Adrenal gland (tissue), 12 donors: Measurements from ENCODE around the gene NLRX1. TPM values are rescaled to one million over a fixed set of nuclear protein-coding genes. Genes with fewer than 3 reads are reported as not detected.
"Not testable (repeated sequence)": the region's sequence is repeated elsewhere in the genome, so short reads cannot be mapped to it uniquely, and the experiment has no call there.

Experiments used
- DNase-seq, 7 donors: peaks; one replicate each; pipeline ENCODE4 v3.0.0-alpha.2; 2019 to 2020
- H3K27ac ChIP-seq, 5 donors: fragments of 200-600 bp; sonication (generic) in 4 of 5; 1 replicate in 3 of 5; 2 replicates in 2 of 5; pipeline versions ENCODE4 v1.5.1 to v1.8.0; 2016 to 2020; ENCODE audit warnings: mild to moderate bottlenecking in 1 of 5
- H3K27me3 ChIP-seq: fragments of 200-600 bp; 2 replicates; pipeline ENCODE4 v1.8.0; 2021
- H3K36me3 ChIP-seq, 2 donors: fragments of 200-600 bp; replicated peaks in 1 of 2; 1 replicate in 1 of 2; 2 replicates in 1 of 2; pipeline versions ENCODE4 v1.5.1 to v1.8.0; 2018 to 2022
- H3K4me1 ChIP-seq, 2 donors: fragments of 200-600 bp; replicated peaks in 1 of 2; 1 replicate in 1 of 2; 2 replicates in 1 of 2; pipeline versions ENCODE4 v1.5.1 to v1.8.0; 2018 to 2021
- H3K4me3 ChIP-seq, 4 donors: fragments of 200-600 bp; sonication (generic) in 3 of 4; one replicate each; pipeline ENCODE4 v1.5.1; 2016 to 2018
- H3K9me3 ChIP-seq, 3 donors: fragments of 200-600 bp; sonication (generic) in 1 of 3; replicated peaks in 1 of 3; 1 replicate in 2 of 3; 2 replicates in 1 of 3; pipeline versions ENCODE4 v1.5.1 to v1.8.0; 2016 to 2021
- CTCF ChIP-seq, 6 experiments: fragments of 450-650 bp in 4 of 6; fragments of 200-600 bp in 2 of 6; sonication (generic) in 1 of 6; IDR thresholded peaks; 1 replicate in 5 of 6; 2 replicates in 1 of 6; pipeline versions ENCODE4 v1.5.1 to v1.8.0; 2016 to 2021; ENCODE audit warnings: antibody characterized with exemption in 6 of 6, mild to moderate bottlenecking in 2 of 6, moderate library complexity in 1 of 6
- POLR2A ChIP-seq, 2 donors: fragments of 450-650 bp; IDR thresholded peaks; one replicate each; pipeline ENCODE4 v1.6.1; 2017; ENCODE audit warnings: antibody characterized with exemption in 2 of 2, mild to moderate bottlenecking in 2 of 2, moderate library complexity in 1 of 2
- WGBS, 4 donors: extraction: QIAGEN DNeasy Blood & Tissue Kit in 2 of 4; methylation state at CpG; one replicate each; pipeline versions ENCODE4 v1.1.5 to v1.1.7; 2013 to 2017; 5-methylcytosine and 5-hydroxymethylcytosine counted together
- intact Hi-C, 2 donors: fragments of 100-400 bp; cut with DNase I; formaldehyde crosslinking; loops; one replicate each; pipeline versions ENCODE4 v1.14.1 to v1.15.0; 2022 to 2023
- polyA plus RNA-seq, 3 donors: library from polyadenylated mRNA; stranded (reverse); fragments of 200-250 nt in 2 of 3; fragments of 350-450 nt in 1 of 3; fragmentation: Illumina TruSeq in 1 of 3; extraction: RNeasy Lipid Tissue Mini Kit (QIAGEN cat#74804) in 1 of 3; gene quantifications; one replicate each; pipeline ENCODE4 v1.2.3, GENCODE V29; 2013 to 2014
- total RNA-seq, 9 donors: library from RNA; depleted of rRNA in 4 of 9; stranded (reverse); fragments of >200 nt in 4 of 9; fragments of 120-200 nt in 1 of 9; fragmentation: NEBNext Ultra II Directional in 1 of 9; extraction: Animal tissue kit (Norgen Biotek cat#: 25700) in 1 of 9; gene quantifications; one replicate each; pipeline versions ENCODE4 v1.1.0 to v1.2.4, GENCODE V29; 2013 to 2023
- donor health status: healthy with polysubstance abuse.
- donor health status: Bipolar disorder and iron deficiency.
- donor health status: DM: yes; HTN: yes; CAD: no.
- donor health status: DM: no; HTN: no; CAD: no.
- donor health status: DM: no; HTN: no; CAD: no.
- donor health status: DM: yes; HTN: yes; CAD: no.

Gene NLRX1
- total and polyA plus RNA-seq, 12 donors: 5.5 to 32.7 (median 20.2) TPM

GRCh38 chr11:119194811-119195440, 26.4 kb downstream of the NLRX1 start:
- Histone ChIP-seq H3K4me1 (no peaks in the 10 kb centered on the region), H3K9me3 (no peaks in the 10 kb centered on the region), H3K4me3 (no peak overlapping the region), H3K36me3 (no peaks in the 10 kb centered on the region), H3K27ac (no peak overlapping the region), H3K27me3 (no peaks in the 10 kb centered on the region)
- WGBS, 4 donors: 66 to 87% (median 71%) methylated on average over 6 to 7 of the region's 7 CpGs
- intact Hi-C loops: loop anchor here in 1 of 2 donors (10.0 kb wide), 1 partner anchor 50 kb away; the partner anchor contains the start of gene ABCG4
- TF ChIP-seq CTCF (IDR thresholded peaks at IDR 0.05) (no peak), POLR2A (IDR thresholded peaks at IDR 0.05) (no peak)
- DNase-seq: no peak

GRCh38 chr11:119195680-119196079, 27.2 kb downstream of the NLRX1 start:
- H3K9me3 ChIP-seq: no peaks in the 10 kb centered on the region
- H3K27me3 ChIP-seq: no peaks in the 10 kb centered on the region
- TF ChIP-seq CTCF (IDR thresholded peaks at IDR 0.05): no peak
- no peak for TF ChIP-seq POLR2A (IDR thresholded peaks at IDR 0.05)
- H3K4me3 ChIP-seq: no peak overlapping the region
- DNase-seq: peak; percentile 51 to 89 (median 67)
- 20 to 31% (median 29%) methylated on average over 6 of the region's 6 CpGs for WGBS, 4 donors
- no peaks in the 10 kb centered on the region for H3K36me3 ChIP-seq
- intact Hi-C loops: loop anchor here in 1 of 2 donors (10.0 kb wide), 1 partner anchor 51 kb away; the partner anchor contains the start of gene ABCG4
- no peak overlapping the region for H3K27ac ChIP-seq
- no peaks in the 10 kb centered on the region for H3K4me1 ChIP-seq

GRCh38 chr11:119196833-119197483, 28.4 kb downstream of the NLRX1 start:
- 41 to 45% (median 43%) methylated on average over 5 of the region's 5 CpGs for WGBS, 4 donors
- H3K27me3 ChIP-seq: no peaks in the 10 kb centered on the region
- no peak overlapping the region for H3K4me3 ChIP-seq
- no peaks in the 10 kb centered on the region for H3K4me1 ChIP-seq
- no peaks in the 10 kb centered on the region for H3K9me3 ChIP-seq
- no peaks in the 10 kb centered on the region for H3K36me3 ChIP-seq
- intact Hi-C loops: loop anchor here in 1 of 2 donors (10.0 kb wide), 1 partner anchor 52 kb away; the partner anchor contains the start of gene ABCG4
- peak; percentile 67 to 87 (median 77) for DNase-seq
- TF ChIP-seq POLR2A (IDR thresholded peaks at IDR 0.05): no peak
- peak; percentile 72 to 87 (median 82) for TF ChIP-seq CTCF (IDR thresholded peaks at IDR 0.05)
- no peak overlapping the region for H3K27ac ChIP-seq

- Histone ChIP-seq H3K27me3 (no peaks in the 10 kb centered on the region), H3K9me3 (no peaks in the 10 kb centered on the region), H3K4me3 (no peak overlapping the region), H3K36me3 (no peaks in the 10 kb centered on the region), H3K4me1 (no peaks in the 10 kb centered on the region), H3K27ac (no peak overlapping the region)
- peak in 1 of 7 donors; percentile 9 for DNase-seq
- TF ChIP-seq POLR2A (IDR thresholded peaks at IDR 0.05) (no peak), CTCF (IDR thresholded peaks at IDR 0.05) (no peak)
- 79 to 87% (median 84%) methylated on average over 6 of the region's 6 CpGs for WGBS, 4 donors
- intact Hi-C loops: loop anchor here in 1 of 2 donors (10.0 kb wide), 1 partner anchor 54 kb away; the partner anchor contains the start of gene ABCG4
These were observed 30.4 kb downstream of the NLRX1 start for GRCh38 chr11:119198925-119199324.

- H3K36me3 ChIP-seq, H3K27ac ChIP-seq, H3K27me3 ChIP-seq, H3K9me3 ChIP-seq, H3K4me3 ChIP-seq: not testable (repeated sequence)
- intact Hi-C loops: loop anchor here (5.0 to 10.0 kb wide), 2 partner anchors 121 to 134 kb away; partner anchors contain the start of gene RNF26 (in 1 of the 2)
- WGBS, 4 donors: 36 to 66% (median 52%) methylated on average over 5 of the region's 5 CpGs
- peaks cover 7 to 11% of the 10 kb centered on the region in 2 donors for H3K4me1 ChIP-seq
- DNase-seq: peak in 6 of 7 donors; percentile 38 to 80 (median 67)
These were observed 32.7 kb downstream of the NLRX1 start for GRCh38 chr11:119201236-119201635.
